ENCODE data around the gene ITM2C. TPM values are rescaled to one million over a fixed set of nuclear protein-coding genes. Genes with fewer than 3 reads are reported as not detected.

Gene ITM2C
- total RNA-seq, 1 donor from 2014 or later: 3.9 TPM

DNA sequence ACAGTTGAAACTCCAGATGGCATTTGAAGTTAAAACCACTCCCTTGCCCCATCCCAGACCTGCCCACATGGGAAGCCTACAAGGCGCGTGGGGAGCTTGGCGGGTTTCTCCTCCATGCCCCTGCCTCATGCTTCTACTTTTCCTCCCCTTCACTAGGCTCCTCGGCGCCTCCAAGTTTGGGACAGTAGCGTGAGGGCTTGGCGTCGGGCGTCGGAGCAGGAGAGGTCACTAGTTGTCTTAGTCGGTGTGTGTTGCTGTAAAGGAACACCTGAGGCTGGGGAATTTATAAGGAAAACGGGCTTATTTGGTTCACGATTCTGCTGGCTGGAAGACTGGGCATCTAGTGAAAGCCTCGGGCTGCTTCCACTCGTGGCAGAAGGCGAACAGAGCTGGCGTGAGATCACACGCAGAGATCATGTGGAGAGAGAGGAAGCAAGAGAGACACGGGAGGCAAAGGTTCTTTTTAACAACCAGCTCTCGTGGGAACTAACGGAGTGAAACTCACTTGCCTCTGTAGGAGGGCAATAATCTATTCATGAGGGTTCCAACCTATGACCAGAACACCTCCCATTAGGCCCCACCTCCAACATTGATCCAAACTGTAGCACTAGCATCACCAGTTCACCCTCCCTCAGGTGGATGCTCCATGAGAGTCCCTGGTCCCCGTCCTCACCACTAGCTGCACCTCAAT is 25.3 kb downstream of the ITM2C start:
- intact Hi-C loops (cut with micrococcal nuclease): no loop called here

DNA sequence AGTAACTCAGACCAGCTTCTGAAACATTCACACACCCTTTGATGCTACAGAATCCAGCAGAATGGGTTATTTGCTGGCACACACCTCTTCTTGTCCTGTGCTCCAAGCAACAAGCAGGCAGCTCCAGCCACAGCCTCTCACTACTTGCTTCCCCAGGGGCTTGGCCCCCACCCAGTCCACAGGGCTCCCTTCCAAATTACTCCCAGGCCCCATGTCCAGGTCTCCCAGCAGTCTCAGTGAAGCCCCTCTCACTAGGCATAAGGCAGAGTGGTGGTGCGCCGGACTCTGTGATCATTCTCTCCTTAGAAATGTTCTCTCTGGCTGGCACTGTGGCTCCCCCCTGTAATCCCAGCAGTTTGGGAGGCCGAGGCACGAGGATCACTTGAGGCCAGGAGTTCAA is 25.9 kb downstream of the ITM2C start:
- intact Hi-C loops (cut with micrococcal nuclease): no loop called here

DNA sequence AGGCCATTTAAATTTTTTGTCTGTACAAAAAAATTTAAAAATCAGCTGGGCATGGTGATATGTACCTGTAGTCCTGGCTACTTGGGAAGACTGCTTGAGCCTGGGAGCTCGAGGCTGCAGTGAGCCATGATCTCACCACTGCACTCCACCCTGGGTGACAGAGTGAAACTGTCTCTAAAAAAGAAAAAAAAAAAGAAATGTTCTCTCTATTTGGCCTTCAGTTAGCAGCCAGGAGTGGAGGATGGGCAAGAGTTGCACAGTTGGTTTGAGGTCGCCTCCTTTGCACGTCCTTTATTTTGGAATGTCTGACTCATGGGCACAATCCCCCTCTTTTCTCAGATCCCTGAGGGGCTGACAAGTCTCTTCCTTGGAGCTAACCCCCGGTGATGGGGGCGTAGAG is 26.3 kb downstream of the ITM2C start:
- intact Hi-C loops (cut with micrococcal nuclease): no loop called here

DNA sequence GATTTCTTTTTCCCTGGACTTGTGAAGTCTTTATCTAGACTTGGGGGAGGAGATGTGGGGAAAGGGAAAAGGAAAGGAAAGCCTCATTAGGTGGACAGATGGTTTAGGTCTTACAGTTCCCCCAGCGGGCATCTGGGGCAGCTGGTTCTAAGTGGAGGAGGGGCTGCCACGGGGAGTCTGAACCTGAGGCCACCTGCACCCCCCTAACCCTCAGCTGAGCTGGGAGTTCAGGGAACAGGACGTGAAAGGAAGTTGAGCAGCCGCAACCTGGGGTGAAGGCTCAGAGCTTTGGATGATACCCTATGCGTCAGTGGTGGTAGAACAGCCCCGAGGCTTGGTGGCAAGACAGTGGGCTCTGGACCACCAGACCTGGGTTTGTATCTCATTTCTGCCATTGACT is 26.8 kb downstream of the ITM2C start:
- intact Hi-C loops (cut with micrococcal nuclease): no loop called here

DNA sequence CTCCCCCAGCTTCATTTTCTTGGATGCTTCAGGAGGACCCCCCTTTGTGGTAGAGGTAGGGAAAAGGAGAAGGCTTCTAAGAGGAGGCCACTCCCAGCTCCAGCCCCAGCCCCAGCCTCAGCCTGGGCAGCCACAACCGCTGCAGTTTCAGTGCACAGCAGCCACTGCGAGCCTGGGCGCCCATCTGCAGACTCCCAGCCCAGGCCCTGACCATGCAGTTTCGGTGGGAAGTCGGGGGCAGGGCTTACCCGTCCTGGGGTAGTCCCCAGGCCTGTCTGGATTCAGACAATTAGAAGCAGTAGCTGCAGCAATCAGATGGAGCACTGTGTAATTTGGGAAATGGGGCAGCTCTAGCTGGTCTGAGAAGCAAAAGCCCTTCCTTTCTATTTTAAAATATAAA is 28.6 kb downstream of the ITM2C start:
- intact Hi-C loops (cut with micrococcal nuclease): no loop called here

DNA sequence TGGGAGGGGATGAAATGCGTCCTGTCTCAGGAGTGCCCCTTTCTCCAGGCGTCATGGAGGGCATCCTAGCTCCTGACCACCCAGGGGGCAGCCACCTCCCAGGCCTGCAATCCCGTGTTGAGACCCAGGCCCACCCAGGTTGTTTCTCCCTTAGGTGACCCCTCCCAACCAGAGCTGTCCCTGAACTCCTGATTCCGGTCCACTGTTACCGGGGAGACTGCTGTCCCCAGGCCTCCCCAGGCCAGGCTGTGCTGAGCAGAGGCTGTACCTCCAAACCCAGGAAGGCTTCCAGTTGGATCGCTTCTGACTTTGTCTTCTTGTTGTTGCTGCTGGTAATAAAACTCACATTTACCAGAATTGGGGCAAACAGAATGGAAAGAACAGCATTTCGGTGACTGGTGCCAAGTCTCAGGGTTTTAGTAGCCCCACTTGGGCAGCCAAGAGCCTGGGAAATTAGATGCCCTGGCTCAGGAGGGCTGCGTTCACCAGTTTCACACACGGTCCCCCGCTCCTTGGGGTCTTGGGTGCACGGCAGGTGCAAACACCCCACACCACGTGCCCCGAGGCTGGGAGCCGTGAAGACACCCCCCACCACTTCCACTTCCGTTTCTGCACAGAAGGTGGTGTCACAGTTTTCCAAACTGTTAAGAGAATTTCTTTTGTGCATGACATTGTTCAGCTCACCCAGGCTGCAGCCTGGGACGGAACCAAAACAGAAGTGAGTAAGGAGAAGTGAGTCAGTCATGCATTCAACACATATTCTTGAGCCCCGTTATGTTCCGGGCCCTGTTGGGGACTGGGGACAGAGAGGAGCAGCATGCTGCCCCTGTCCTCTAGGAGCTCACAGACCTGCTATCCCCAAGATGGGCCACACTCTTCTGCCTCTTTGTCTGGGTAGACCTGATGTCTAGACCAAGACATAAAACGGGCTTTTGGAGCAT is 29.4 kb downstream of the ITM2C start:
- intact Hi-C loops (cut with micrococcal nuclease): no loop called here

DNA sequence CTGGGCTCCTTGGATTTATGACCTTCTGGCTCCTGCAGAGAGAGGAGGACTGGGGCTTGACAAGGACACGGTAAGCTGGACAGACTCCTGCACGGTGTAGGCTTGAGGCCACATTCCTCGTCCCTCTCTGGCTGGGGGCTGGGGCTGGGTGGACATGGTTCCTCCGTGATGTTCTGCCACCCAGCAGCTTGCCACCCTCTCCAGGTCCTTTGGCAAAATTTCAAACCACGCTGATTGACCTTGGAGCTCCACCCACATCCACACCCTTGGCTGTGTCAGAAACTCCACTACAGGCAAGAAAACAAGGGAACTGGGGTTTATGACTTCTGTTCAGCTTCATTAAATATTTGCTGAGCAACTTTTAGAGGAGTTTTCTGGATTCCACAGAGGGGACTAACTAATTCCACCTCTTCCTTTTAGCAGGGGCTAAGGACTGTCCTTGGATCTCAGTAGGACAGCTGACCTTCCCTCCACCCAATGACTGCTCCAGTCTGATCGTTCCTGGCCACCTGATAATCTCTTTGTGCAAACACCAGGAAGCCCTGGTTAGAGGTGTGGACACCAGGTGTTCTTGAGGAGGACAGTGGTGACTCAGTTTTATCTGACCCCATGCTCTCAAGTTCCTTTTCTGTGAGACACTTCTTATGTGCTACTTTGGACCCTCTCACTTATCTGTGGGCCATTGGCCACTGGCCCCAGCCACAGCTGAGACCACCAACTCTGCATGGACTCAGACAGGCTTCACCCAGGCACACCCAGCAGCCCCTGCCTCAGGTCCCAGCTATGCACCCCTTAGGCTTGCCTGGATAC is 31.0 kb downstream of the ITM2C start:
- intact Hi-C loops (cut with micrococcal nuclease): no loop called here

DNA sequence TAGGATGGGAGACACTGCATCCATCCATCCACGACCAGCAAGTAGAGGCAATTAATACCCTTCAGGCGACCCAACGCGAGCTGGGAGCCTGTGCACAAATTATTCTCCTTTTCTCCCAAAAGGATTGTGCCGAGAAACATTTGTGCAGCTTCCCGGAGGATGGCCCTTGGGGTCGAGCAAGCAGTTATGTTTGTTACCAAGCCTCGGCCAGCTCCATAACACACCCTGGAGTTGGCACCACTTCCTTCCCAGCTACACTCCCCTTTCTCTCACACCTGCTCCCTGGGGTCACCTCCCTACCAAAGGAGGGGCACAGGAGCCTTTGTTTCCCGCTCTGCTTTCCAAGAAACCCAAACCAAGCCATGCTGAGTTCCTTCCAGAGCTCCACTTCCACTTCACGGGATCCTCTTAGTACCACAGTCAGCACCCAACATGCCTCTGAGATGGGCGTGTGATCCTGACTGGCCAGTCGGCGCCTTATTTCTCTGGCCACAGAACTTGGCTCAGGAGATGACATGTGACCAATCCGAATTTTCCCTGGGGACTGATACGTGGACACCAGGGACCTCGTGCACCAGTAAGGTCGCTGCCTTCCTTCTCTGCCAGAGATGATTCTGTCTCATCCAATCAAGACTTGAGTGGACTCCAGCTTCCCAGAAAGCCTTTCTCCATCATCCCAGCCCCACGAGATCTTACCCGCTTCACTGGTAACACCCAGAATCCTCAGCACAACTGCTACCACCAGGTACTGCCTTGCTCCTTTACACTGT is 31.8 kb downstream of the ITM2C start:
- intact Hi-C loops (cut with micrococcal nuclease): no loop called here

DNA sequence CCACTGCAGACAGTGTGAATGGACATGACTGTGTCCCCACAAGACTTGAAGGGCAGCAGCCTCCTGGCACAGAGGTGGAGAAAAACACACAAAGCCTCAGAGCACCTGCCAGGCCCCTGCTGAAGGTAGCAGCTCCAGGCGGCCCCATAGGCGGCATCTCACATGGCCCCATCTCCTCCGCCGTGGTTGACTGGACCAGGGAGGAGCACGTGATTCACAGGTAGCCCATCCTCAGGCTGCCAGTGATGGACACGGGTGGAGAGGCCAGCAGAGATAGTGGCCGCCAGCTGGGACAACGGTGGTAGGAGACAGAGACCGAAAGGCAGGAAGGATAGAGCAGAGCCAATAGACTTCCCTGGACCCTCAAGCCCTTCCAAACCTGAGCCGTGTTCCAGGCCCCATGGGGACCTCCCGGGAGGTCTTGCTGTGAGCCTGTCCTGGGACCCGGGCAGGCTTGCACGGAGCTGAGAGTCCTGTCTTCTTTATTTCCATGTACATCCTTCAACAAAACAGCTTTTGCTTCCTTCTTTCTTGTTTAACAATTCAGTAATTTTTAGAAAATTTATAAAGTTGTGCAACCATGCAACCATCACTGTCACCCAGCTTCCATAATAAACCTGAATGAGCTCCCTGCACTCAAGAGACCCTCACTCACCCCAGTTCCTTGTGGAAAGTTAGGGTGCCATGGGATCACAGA is 33.4 kb downstream of the ITM2C start:
- intact Hi-C loops (cut with micrococcal nuclease): no loop called here

DNA sequence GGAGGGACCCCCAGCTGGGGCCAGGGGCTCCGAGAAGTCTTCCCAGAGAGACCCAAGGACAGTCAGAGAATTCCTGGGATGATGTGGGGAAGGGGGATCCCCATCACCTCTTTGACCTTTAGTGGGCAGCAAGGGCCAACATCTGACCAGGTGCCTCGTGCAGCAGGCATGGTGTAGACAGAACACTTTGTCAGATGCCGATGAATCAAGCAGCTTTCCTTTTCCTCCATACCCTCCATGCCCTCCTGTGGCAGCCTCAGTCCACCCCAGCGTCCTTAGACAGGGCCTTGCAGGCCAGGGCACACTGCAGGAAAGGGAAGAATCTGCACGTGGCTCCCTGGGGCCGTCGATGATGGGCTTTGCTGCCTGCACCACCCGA is 34.0 kb downstream of the ITM2C start:
- intact Hi-C loops (cut with micrococcal nuclease): no loop called here

DNA sequence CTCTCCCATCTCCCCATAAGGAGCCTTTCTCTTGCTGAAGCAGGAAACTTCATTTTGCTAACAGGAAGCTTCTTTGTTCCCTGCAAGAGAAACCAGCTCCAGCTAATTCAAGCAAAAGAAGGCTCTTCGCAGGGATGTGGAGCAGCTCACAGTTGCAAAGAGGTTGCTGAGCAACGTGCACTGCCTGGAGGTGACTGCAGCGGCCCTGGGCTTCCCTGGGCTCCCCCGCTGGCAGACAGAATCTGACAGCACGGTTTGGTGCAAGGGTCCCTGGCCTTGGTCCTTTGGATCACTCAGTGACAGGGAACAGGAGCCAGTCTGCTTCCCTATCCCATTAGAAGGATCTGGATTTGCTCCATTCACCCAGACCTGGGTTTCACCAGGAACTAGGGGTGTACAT is 34.5 kb downstream of the ITM2C start:
- intact Hi-C loops (cut with micrococcal nuclease): no loop called here

DNA sequence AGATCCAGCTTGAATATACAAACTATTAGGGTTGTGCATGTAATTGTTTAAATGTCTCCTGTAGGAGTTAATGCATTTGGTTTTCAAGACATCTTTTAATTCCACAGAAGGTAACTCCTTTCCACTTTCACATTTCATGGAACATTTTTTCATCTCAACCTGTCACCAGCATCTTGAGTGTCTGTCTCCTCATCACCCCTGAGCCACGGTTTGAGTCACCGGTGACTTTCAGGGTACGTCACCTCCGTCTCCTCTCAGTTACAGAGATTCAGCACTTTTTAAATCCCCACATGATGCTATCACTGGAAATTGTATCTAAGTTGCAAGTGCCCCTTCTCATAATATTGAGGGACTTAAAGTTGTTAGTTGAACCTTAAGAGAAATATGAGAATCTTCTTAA is 35.0 kb downstream of the ITM2C start:
- intact Hi-C loops (cut with micrococcal nuclease): no loop called here

DNA sequence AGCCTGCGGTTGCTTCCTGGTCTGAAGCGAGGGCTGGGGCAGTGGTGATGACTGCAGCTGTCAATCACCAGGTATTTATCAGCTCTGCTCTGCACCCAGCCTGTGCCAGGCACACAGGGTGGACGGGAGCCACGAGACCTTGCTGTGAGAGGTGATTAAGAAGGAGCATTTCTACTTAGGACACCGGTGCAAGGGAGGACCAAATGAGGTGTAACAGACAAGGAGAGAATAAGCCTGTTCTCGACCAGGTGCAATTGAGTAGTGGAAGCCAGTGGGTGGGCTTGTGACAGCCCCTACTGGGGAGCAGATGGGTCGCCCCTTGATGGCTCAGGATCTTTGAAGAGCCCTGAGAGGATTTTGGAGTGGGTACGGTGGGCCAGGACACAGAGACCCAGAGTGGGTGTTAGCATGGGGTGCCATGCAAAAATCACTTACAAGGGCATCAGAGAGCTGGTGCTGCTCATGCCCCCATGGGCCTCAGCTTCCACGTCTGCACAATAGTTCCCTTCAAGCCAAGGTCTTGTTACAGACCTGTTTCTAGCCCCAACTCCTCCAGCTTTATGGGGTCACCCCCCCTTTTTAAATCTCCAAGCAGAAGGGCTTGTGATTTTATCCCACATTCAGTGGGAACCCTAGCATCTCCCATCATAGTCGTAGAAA is 35.7 kb downstream of the ITM2C start:
- intact Hi-C loops (cut with micrococcal nuclease): no loop called here

DNA sequence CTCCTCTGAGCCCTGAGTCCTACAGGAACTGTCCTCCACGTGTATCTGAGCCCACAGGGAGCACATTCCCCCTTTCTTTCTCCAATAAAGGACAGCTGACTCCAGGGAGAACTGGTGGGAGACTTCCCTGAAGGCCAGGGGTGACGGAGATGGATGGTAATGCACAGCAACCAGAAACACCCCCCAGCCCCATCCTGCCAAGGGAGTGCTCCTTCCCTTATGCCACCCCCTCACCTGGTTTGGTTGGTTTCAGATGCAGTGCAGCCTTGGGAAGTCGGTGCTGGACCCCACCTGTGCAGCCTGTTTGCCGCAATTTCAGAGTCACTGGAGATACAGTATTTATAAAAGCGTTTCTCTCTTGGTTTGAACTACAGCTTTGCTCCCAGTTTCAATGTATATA is 36.3 kb downstream of the ITM2C start:
- intact Hi-C loops (cut with micrococcal nuclease): no loop called here

DNA sequence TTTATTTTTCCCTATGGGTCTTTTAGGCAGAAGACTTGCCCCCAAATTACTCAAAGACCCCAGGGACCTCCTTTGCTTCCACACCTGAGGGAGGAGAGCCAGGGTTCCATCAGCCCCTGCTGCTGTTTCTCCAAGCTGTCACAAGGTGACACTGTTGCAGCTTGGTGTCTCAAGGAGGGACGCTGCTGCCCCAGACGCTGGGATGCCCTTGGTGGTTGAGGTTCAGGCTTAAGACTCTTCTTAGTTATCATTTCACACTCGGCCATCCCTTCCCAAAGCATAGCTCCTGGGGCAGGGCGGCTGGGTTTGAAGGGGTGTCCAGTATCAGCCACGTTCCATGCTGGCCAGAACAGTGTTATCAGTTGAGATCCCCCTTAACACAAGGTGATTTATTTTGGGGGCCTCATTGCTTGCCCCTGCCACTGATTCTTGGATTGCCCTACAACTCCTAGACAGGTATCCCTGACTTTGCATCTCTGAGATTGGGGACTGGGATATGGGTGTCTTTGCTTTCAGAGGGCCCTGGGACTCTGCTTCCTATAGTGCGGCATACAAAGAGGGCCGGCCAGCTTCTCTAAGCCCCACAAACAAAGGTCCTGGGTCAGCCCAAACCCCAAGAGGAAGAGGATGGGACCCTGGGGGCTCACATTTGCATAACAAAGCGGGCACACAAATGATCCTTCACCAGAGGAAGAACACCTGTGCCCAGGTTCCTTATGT is 37.6 kb downstream of the ITM2C start:
- intact Hi-C loops (cut with micrococcal nuclease): loop anchor here (1.0 to 2.0 kb wide), 2 partner anchors 85 to 154 kb away; partner anchors contain the start of gene PSMD1

DNA sequence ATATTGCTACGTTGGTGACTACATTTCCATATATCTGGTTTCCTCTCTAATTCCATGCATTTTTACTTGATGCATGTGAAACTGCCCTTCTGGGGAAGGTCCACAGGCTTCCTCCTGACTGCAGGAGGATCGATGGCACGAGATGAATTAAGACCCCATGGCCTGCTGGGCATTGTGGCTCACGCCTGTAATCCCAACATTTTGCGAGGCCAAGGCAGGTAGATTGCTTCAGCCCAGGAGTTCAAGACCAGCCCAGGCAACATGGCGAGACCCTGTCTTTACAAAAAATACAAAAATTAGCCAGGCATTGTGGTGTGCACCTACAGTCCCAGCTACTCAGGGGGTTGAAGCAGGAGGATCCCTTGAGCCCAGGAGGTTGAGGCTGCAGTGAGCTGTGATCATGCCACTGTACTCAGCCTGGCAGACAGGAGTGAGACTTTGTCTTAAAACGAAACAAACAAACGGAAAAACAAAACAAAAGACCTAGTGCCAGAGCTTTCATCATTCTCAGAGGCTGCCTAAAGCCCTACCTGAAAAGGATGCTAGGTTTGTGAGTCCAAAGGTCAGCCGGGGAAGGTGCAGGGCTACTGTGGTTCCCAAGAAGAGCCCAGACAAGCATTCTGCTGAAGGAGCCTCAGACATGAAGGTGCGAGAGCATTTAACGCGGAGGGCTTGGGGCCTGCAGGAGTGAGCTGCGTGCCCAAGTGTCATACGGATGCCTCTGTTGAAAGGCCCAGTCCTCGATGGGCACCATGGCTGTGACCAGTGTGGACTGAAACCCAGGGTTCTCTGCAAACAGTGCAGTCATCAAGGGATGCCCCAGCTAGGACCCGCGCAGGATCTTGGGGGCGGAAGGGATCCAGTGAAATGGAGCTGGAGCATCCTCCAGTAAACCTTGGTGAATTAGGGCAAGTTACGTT is 38.7 kb downstream of the ITM2C start:
- intact Hi-C loops (cut with micrococcal nuclease): loop anchor here (2.0 kb wide), 1 partner anchor 153 kb away; the partner anchor contains the start of gene PSMD1

DNA sequence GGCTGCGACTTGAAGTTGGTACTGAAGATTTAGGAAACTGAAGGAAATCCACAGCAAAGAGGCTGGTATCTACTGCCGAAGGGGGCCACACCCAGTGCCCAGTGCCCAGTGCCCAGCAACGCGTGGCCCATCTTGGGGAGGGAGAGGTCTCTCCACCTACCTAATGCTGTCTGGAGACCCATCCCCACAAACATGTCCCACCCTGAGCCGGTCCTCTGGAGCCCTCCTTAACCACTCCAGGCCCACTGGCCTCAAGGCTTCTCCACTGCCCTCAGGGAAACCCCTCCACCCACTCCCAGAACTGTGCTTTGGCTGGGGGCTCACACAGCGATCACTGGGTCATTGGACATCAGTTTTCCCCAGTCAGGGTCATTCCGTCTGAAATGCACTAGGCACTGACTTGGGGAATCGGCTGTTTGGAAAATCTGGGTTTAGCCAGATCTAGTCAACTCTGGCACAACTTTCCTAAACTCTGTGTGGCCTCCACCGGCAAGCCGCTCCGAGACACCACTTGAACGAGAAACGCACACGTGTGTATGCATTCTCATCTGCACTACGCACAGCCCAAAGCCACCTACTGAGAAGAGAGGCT is 40.2 kb downstream of the ITM2C start:
- intact Hi-C loops (cut with micrococcal nuclease): no loop called here

All from T-helper 1 cell treated with Interleukin-12 subunit alpha and Interleukin-12 subunit beta and Interleukin-4 antibody, amounts not matched to agents 30 ng/mL and 1 ng/mL, for 36 hours (primary cell).